HG03095 (cell line): ENCODE results near the gene ANKS3.

Source experiments
- ATAC-seq: cut with Tn5 transposase; IDR thresholded peaks from one replicate; pipeline ENCODE4 v1.9.1; 2021; ENCODE audit warnings: moderate library complexity; ENCODE audit not compliant: unreplicated experiment

The ANKS3 gene

GRCh38 chr16:4674926-4675530, 59.0 kb downstream of the ANKS3 start:
- no peak for ATAC-seq

DNA sequence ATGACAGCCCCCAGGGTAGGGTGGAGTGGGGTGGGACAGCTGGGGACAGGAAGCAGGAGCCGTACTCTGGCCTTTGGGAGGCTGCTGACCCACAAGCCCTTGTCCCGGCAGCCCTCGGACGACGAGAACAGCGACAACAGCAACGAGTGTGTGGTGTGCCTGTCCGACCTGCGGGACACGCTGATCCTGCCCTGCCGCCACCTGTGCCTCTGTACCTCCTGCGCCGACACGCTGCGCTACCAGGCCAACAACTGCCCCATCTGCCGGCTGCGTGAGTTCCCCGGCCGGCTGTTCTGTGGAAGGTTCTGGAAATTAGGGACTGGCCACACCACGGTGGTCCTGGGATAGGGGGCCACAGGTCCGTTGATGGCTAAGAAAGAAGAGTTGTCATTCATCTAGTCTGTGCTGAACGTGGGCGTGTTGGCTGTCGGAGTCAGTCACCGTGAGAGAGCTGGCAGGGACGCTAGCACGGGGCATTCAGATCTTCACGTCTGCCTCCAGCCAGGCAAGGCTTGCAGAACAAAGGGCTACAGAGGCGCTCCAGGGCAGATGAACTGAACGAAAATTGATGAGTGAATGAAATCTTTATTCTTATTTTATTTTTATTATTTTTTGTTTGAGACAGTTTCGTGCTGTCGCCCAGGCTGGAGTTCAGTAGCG, 60.6 kb downstream of the ANKS3 start:
- no peak for ATAC-seq

- no peak for ATAC-seq
These were observed 65.6 kb downstream of the ANKS3 start for GRCh38 chr16:4668313-4668960.

- no peak for ATAC-seq
These were observed 66.7 kb downstream of the ANKS3 start for GRCh38 chr16:4667203-4667963.

GRCh38 chr16:4666537-4667202, 67.4 kb downstream of the ANKS3 start:
- ATAC-seq = no peak

- ATAC-seq = no peak
These were observed 69.3 kb downstream of the ANKS3 start for GRCh38 chr16:4664538-4665418.

DNA sequence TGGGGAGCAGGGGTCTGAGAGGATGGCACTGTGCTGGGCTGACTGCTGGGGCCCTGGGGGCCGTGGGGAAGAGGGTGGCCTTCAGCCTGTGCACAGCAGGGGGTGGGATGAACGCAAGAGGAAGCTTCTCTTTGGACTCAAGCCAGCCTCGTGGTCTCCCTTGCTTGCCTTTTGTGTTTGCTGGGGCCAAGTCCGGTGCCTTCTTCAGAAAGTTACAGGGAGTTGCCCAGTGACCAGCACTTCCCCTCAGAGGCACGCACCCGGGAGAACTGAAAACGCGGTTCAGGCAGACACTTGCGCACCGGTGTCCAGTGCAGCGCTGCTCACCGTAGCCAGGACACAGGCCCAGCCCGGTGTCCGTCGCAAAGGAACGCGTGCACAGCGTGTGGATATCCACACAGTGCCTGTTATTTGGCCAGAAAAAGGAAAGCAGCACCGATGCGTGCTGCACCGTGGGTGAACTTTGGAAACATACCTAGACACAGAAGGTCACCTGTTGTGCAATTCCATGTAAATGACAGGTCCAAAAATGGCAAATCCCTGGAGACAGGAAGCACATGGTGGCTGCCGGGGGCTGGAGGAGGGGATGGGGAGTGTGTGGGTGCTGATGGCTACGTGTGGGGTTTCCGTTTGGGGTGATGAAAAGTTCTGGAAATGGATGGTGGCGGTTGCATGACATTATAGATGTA, 70.2 kb downstream of the ANKS3 start:
- no peak for ATAC-seq

DNA sequence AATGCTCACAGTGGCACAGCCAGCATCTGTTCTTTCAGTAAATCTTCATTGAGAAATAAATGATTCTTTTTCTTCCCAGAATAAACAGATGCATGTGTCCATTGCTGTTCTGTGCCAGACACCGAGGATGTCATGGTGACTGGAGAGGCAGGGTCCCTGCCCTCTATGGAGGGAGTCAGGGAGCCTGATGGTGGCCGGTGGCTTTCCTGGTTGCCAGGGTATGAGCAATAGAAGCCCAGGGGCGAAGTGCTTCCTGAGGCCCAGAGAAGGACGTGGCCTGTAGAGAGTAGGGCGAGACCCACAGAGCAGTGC, 70.7 kb downstream of the ANKS3 start:
- ATAC-seq = no peak

- ATAC-seq = no peak
These were observed 72.4 kb downstream of the ANKS3 start for GRCh38 chr16:4661661-4662060.

DNA sequence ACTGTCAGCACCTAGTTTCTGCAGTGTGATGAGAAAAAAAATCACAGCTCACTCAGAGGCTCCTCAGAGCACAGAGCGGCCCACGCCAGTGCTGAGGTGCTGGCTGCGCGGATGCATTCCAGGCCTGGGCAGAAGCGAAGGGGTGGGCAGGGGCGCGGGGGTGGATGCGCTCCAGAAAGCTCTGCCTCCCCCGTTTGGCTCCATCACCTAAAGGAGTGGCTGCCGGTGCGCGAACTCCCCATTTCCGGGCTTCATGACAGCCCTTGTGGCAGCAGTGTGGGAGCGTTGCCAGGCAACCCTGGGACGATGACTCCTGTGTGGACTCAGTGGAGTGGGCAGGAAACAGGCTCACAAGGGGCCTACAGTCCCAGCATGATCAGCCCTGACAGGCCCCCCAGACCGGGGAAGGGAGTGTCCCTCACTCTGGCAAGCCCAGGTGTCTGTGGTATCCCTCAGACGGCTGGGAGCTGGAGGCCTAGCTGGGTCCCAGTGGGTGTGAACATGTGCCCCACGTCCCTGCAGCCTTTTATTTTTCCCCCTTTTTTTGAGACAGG, 73.5 kb downstream of the ANKS3 start:
- no peak for ATAC-seq

GRCh38 chr16:4659363-4660353, 74.4 kb downstream of the ANKS3 start:
- ATAC-seq = no peak

GRCh38 chr16:4656695-4657686, 77.1 kb downstream of the ANKS3 start:
- ATAC-seq = no peak

- ATAC-seq = no peak
These were observed 77.8 kb downstream of the ANKS3 start for GRCh38 chr16:4656221-4656620.

DNA sequence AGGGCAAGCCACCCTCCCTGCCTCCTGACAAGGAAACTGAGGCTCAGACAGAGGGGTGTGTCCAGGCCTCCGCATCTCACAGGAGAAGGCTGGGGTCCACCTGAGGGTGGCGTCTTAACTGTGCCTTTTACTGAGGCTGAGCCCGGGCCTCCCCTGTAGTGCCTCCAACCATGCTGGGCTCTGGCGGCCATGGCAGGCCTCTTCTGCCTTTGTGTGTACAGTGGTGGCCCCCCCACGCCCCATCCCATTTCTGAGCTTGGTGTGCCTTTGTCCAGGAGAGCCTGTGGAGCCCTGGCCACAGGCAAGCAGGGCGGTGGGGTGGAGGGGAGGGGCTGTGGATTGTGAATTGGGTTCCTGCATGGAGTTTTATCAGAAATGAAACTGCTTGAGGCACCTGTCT, 78.3 kb downstream of the ANKS3 start:
- ATAC-seq = no peak

DNA sequence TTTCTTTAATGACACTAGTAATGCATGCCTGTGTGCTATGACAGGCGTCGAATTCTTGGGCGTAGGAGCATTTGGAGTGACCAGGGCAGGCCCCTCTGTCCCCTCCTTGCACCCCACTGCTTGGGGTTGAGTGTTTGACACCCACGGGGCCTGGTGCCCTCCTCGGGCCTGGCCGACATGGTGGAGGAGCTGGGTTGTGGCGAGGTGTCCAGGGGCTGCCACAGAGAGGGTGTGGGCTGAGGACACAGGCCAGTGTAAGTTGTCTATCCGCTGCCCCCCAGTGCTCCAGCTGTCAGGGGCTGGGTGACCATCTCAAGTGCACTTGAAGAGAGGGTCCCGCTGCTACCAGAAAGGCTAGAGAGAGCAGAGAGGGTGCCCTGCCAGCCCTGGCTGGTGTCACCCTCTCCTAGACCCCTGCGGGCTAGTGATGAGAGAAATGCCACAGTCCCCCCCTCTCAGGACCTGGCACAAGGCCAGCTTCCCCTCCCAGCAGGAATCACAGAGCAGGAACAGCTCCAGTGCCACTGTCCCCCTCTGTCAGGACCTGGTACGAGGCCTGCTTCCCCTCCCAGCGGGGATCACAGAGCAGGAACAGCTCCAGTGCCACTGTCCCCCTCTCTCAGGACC, 79.0 kb downstream of the ANKS3 start:
- ATAC-seq = no peak
